NCI-H2107 treated with DMSO at 0.1 percent for 48 hours (cell line): ENCODE results near the gene G0S2.

Experiments
- DNase-seq: peaks from one replicate; lab custom pipeline; 2025; ENCODE audit not compliant: unreplicated experiment; lab: John Stamatoyannopoulos, UW

G0S2 gene

DNA sequence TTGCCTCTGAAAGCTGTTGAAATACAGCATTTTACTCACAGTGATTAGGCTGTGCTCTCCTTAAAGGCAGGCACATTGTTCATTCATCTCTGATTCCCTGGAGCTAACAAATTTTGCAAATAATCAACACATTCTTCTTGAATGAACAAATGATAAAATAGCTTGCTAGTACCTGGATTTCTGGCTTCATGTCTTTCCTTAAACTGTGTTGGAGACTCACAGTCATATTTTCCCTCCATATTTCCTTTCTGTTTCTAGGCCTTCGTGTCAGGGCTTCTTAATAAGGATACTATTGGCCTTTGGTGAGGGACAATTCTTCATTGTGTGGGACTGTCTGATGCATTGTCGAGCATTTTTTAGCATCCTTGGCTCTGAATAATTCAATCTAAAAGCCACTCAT lies 39.1 kb downstream of the G0S2 start:
- DNase-seq = no peak

- no peak for DNase-seq
Observed at GRCh38 chr1:209715314-209715713, 40.1 kb downstream of the G0S2 start.

DNA sequence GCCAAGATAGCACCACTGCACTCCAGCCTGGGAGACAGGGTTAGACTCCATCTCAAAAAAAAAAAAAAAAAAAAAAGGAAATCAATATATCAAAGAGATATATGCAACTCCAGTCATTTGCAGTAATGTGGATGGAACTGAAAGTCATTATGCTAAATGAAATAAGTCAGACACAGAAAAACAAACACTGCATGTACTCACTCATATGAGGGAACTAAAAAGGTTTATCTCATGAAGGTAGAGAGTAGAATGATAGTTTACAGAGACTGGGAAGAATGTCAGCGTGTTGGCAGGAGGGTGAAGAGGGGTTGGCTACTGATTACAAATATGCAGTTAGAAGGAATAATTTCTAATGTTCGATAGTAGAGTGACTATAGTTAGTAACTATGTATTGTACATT lies 42.6 kb downstream of the G0S2 start:
- DNase-seq = no peak

GRCh38 chr1:209720326-209720725 lies 45.1 kb downstream of the G0S2 start:
- no peak for DNase-seq

- no peak for DNase-seq
Observed at GRCh38 chr1:209720826-209721225, 45.6 kb downstream of the G0S2 start.

DNA sequence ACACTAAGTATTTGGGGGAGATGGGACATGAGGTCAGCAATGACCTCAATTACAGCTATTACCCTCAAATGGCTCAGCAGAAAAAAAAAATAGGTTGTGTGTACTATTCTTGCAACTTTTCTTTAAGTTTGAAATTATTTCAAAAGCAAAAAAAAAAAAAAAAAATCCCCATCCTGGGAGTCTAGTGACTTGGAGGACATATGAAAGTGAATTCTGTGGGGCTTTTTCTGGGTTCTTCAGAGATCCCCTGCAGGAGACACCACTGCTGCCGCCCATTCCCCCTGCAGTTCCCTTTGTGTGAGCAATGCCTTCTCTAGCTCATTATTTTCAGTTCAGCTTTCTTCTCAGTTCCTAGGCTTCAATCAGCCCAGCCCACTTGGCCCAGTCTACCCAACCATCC lies 46.1 kb downstream of the G0S2 start:
- DNase-seq = no peak

GRCh38 chr1:209723265-209723664 lies 48.1 kb downstream of the G0S2 start:
- DNase-seq = no peak

- DNase-seq = no peak
Observed at GRCh38 chr1:209723756-209724693, 48.8 kb downstream of the G0S2 start.
